ENCODE results near the gene DLG2. TPM values are rescaled to one million over a fixed set of nuclear protein-coding genes. Genes with fewer than 3 reads are reported as not detected.

DLG2 gene
- total and polyA plus RNA-seq, 2 of the 8 experiments (the other 6 are each of a cell fraction or from before 2014, with no cell fraction given) = 1.7 to 14.3 TPM

DNA sequence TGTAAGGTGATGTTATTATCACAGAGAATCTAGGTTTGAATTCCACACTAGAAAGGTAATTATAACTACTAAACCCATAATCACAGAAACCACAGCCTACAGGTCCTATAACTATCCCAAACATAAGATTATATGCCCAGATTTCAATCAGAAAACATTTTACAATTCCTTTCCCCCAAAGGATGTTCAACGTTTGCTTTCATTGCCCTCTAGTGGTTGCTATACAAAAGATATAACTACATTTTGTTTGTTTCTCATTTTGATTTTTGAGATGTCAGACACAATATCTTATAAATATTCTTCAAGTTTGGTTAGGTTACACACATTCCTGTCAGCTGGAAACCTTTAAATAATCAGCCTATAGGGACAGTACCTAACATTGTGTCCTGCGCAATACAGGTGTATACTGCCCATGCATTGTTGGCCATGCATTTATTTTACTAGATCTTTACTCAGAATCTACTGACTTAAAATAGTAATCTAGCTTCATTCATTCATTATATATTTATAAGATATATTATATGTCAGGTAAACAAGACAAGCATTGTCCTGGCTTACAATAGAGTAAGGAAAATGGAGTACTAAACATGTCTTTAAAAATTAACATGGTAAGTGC is 1810.5 kb downstream of the DLG2 start (continued):
- TF ChIP-seq EZH2 (IDR thresholded peaks at IDR 0.05; ENCODE audit: low read depth, low read length, severe bottlenecking) (no peak), RAD21 (IDR thresholded peaks at IDR 0.05 in 1 of 2, conservative IDR thresholded peaks at IDR 0.05 in 1 of 2; ENCODE audit: low read depth in 2 of 2, low read length in 2 of 2) (peak; percentile 66 to 80), ZNF274 (IDR thresholded peaks at IDR 0.05; ENCODE audit: borderline replicate concordance, extremely low read depth, low read length) (no peak), NRF1 (IDR thresholded peaks at IDR 0.05; ENCODE audit: low read depth, low read length) (no peak)
